ENCODE data around the gene GADD45B.

GADD45B gene

DNA sequence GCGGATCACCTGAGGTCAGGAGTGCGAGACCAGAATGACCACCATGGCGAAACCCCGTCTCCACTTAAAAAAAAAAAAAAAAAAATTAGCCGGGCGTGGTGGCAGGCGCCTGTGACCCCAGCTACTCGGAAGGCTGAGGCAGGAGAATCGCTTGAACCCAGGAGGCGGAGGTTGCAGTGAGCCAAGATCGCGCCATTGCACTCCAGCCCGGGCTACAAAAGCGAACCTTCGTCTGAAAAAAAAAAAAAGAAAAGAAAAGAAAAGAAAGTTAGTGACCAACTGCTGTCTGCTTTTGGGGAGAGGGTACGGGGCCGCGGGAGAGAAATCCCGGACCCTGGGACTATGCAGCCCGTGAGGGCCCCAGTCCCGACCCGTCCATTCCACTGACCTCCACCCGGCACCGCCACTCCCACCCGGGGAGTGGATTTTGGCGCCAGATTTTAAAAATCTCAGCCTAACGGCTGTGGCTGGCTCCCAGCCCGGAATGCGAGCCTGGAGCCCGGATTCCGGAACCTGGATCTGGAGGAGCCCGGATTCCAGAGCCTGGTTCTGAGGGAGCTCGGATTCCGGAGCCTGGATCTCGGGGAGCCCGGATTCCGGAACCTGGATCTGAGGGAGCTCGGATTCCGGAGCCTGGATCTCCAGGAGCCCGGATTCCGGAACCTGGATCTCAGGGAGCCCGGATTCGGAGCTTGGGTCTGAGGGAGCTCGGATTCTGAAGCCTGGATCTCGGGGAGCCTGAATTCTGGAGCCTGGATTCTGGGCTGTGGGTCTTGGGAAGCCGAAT is 13.1 kb upstream of the GADD45B start (continued):
- TF ChIP-seq, protein P1, sequence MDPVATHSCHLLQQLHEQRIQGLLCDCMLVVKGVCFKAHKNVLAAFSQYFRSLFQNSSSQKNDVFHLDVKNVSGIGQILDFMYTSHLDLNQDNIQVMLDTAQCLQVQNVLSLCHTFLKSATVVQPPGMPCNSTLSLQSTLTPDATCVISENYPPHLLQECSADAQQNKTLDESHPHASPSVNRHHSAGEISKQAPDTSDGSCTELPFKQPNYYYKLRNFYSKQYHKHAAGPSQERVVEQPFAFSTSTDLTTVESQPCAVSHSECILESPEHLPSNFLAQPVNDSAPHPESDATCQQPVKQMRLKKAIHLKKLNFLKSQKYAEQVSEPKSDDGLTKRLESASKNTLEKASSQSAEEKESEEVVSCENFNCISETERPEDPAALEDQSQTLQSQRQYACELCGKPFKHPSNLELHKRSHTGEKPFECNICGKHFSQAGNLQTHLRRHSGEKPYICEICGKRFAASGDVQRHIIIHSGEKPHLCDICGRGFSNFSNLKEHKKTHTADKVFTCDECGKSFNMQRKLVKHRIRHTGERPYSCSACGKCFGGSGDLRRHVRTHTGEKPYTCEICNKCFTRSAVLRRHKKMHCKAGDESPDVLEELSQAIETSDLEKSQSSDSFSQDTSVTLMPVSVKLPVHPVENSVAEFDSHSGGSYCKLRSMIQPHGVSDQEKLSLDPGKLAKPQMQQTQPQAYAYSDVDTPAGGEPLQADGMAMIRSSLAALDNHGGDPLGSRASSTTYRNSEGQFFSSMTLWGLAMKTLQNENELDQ (tag by site-specific recombination; IDR thresholded peaks at IDR 0.05; ENCODE audit: low read depth), result no peak
- TF ChIP-seq ZNF174 (tag by site-specific recombination; IDR thresholded peaks at IDR 0.05) (no peak), ZNF555 (tag by site-specific recombination; conservative IDR thresholded peaks at IDR 0.05) (no peak), ZNF394 (tag by site-specific recombination; IDR thresholded peaks at IDR 0.05; ENCODE audit: borderline replicate concordance) (peak; percentile 52), ZNF140 (tag by site-specific recombination; IDR thresholded peaks at IDR 0.05) (no peak), ZFP69B (tag by site-specific recombination; IDR thresholded peaks at IDR 0.05) (peak; percentile 92), ZNF302 (tag by site-specific recombination; IDR thresholded peaks at IDR 0.05; ENCODE audit: low read depth) (no peak), ZEB2 (tag by site-specific recombination; IDR thresholded peaks at IDR 0.05) (peak; percentile 97), ZNF747 (tag by site-specific recombination; IDR thresholded peaks at IDR 0.05) (no peak), ZNF585B (tag by site-specific recombination; IDR thresholded peaks at IDR 0.05) (no peak), KLF9 (tag by site-specific recombination; IDR thresholded peaks at IDR 0.05; ENCODE audit: low read depth) (peak; percentile 72), ZNF624 (tag by site-specific recombination; IDR thresholded peaks at IDR 0.05) (no peak), ZNF776 (tag by site-specific recombination; IDR thresholded peaks at IDR 0.05; ENCODE audit: borderline replicate concordance) (no peak), ZNF132 (tag by site-specific recombination; IDR thresholded peaks at IDR 0.05; ENCODE audit: borderline replicate concordance) (no peak), ZNF48 (tag by site-specific recombination; IDR thresholded peaks at IDR 0.05) (no peak), ZNF521 (tag by site-specific recombination; IDR thresholded peaks at IDR 0.05) (no peak), ZFP3 (tag by site-specific recombination; IDR thresholded peaks at IDR 0.05; ENCODE audit: low read depth) (no peak), ZNF274 (IDR thresholded peaks at IDR 0.05; ENCODE audit: low read length) (no peak), ZNF274 (tag by site-specific recombination; IDR thresholded peaks at IDR 0.05; ENCODE audit: borderline replicate concordance) (no peak), ZNF266 (tag by site-specific recombination; IDR thresholded peaks at IDR 0.05; ENCODE audit: low read depth) (no peak), YY2 (tag by site-specific recombination; IDR thresholded peaks at IDR 0.05) (no peak)
- TF ChIP-seq, protein P2, sequence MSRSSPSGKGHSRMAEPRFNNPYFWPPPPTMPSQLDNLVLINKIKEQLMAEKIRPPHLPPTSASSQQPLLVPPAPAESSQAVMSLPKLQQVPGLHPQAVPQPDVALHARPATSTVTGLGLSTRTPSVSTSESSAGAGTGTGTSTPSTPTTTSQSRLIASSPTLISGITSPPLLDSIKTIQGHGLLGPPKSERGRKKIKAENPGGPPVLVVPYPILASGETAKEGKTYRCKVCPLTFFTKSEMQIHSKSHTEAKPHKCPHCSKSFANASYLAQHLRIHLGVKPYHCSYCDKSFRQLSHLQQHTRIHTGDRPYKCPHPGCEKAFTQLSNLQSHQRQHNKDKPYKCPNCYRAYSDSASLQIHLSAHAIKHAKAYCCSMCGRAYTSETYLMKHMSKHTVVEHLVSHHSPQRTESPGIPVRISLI (tag by site-specific recombination; IDR thresholded peaks at IDR 0.05), result peak; percentile 72; the same call in 1 of the 2 replicates
- TF ChIP-seq, protein P3, sequence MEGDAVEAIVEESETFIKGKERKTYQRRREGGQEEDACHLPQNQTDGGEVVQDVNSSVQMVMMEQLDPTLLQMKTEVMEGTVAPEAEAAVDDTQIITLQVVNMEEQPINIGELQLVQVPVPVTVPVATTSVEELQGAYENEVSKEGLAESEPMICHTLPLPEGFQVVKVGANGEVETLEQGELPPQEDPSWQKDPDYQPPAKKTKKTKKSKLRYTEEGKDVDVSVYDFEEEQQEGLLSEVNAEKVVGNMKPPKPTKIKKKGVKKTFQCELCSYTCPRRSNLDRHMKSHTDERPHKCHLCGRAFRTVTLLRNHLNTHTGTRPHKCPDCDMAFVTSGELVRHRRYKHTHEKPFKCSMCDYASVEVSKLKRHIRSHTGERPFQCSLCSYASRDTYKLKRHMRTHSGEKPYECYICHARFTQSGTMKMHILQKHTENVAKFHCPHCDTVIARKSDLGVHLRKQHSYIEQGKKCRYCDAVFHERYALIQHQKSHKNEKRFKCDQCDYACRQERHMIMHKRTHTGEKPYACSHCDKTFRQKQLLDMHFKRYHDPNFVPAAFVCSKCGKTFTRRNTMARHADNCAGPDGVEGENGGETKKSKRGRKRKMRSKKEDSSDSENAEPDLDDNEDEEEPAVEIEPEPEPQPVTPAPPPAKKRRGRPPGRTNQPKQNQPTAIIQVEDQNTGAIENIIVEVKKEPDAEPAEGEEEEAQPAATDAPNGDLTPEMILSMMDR (tag by site-specific recombination; IDR thresholded peaks at IDR 0.05), result no peak
- TF ChIP-seq, protein P4, sequence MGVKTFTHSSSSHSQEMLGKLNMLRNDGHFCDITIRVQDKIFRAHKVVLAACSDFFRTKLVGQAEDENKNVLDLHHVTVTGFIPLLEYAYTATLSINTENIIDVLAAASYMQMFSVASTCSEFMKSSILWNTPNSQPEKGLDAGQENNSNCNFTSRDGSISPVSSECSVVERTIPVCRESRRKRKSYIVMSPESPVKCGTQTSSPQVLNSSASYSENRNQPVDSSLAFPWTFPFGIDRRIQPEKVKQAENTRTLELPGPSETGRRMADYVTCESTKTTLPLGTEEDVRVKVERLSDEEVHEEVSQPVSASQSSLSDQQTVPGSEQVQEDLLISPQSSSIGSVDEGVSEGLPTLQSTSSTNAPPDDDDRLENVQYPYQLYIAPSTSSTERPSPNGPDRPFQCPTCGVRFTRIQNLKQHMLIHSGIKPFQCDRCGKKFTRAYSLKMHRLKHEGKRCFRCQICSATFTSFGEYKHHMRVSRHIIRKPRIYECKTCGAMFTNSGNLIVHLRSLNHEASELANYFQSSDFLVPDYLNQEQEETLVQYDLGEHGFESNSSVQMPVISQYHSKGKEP (tag by site-specific recombination; IDR thresholded peaks at IDR 0.05), result peak; percentile 86; the same call in 1 of the 2 replicates
- TF ChIP-seq, protein P5, sequence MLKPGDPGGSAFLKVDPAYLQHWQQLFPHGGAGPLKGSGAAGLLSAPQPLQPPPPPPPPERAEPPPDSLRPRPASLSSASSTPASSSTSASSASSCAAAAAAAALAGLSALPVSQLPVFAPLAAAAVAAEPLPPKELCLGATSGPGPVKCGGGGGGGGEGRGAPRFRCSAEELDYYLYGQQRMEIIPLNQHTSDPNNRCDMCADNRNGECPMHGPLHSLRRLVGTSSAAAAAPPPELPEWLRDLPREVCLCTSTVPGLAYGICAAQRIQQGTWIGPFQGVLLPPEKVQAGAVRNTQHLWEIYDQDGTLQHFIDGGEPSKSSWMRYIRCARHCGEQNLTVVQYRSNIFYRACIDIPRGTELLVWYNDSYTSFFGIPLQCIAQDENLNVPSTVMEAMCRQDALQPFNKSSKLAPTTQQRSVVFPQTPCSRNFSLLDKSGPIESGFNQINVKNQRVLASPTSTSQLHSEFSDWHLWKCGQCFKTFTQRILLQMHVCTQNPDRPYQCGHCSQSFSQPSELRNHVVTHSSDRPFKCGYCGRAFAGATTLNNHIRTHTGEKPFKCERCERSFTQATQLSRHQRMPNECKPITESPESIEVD (tag by site-specific recombination; IDR thresholded peaks at IDR 0.05), result no peak
- TF ChIP-seq, protein P6, sequence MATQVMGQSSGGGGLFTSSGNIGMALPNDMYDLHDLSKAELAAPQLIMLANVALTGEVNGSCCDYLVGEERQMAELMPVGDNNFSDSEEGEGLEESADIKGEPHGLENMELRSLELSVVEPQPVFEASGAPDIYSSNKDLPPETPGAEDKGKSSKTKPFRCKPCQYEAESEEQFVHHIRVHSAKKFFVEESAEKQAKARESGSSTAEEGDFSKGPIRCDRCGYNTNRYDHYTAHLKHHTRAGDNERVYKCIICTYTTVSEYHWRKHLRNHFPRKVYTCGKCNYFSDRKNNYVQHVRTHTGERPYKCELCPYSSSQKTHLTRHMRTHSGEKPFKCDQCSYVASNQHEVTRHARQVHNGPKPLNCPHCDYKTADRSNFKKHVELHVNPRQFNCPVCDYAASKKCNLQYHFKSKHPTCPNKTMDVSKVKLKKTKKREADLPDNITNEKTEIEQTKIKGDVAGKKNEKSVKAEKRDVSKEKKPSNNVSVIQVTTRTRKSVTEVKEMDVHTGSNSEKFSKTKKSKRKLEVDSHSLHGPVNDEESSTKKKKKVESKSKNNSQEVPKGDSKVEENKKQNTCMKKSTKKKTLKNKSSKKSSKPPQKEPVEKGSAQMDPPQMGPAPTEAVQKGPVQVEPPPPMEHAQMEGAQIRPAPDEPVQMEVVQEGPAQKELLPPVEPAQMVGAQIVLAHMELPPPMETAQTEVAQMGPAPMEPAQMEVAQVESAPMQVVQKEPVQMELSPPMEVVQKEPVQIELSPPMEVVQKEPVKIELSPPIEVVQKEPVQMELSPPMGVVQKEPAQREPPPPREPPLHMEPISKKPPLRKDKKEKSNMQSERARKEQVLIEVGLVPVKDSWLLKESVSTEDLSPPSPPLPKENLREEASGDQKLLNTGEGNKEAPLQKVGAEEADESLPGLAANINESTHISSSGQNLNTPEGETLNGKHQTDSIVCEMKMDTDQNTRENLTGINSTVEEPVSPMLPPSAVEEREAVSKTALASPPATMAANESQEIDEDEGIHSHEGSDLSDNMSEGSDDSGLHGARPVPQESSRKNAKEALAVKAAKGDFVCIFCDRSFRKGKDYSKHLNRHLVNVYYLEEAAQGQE (tag by site-specific recombination; IDR thresholded peaks at IDR 0.05), result peak; percentile 29; the same call in 1 of the 2 replicates

Measured in HEK293 (cell line).